Measurements from ENCODE around the gene WDR33.

- no peak for TF ChIP-seq CTCF (IDR thresholded peaks at IDR 0.05)
- no peak for TF ChIP-seq POLR2A (IDR thresholded peaks at IDR 0.05)
These were observed 77.0 kb downstream of the WDR33 start for GRCh38 chr2:127733816-127734537.
